Measurements from ENCODE around the gene CHL1. TPM values are rescaled to one million over a fixed set of nuclear protein-coding genes. Genes with fewer than 3 reads are reported as not detected.

The CHL1 gene
- total and polyA plus RNA-seq, 2 experiments from 2014 or later: 1.4 to 1.9 TPM

DNA sequence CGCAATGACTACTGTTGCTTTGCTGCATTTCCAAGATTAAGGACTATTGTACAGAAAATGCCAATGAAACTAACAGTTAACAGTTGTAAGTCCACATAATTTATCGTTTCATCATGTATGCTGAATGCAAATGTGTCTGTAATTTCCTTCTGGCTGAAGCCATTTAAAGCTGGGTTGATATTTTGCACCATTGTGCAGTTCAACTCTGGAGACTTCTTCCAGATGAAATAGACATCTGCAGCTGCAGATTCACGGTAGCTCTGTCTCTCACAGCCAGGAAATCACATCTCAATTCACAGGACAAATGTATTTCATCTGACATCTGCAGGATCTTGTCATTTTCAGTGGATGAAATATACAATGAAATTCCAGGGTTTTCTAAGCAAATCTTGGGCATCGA, 145.4 kb downstream of the CHL1 start:
- no peak overlapping the region for H3K4me3 ChIP-seq
- ATAC-seq (no peak), DNase-seq (ENCODE audit: low spot score) (no peak)
- peaks cover 9% of the 10 kb centered on the region; the same call in 1 of the 2 replicates for H3K4me1 ChIP-seq (ENCODE audit: insufficient read depth)
- peaks cover 15% of the 10 kb centered on the region; the same call in 2 of the 3 replicates for H3K36me3 Mint-ChIP-seq (ENCODE audit: low read depth)
- H2AFZ ChIP-seq: no peak overlapping the region
- H4K20me1 ChIP-seq (replicated peaks; ENCODE audit: insufficient read depth): no peaks in the 10 kb centered on the region
- TF ChIP-seq ETS1 (IDR thresholded peaks at IDR 0.05) (no peak), NANOG (IDR thresholded peaks at IDR 0.05; ENCODE audit: borderline replicate concordance) (no peak), EZH2phosphoT487 (IDR thresholded peaks at IDR 0.05; ENCODE audit: unreplicated experiment) (no peak), JUNB (IDR thresholded peaks at IDR 0.05; ENCODE audit: unreplicated experiment) (no peak), CTCF (conservative IDR thresholded peaks at IDR 0.05; ENCODE audit: low read depth in 2 of 2) (no peak)
- TF ChIP-seq, protein P1, sequence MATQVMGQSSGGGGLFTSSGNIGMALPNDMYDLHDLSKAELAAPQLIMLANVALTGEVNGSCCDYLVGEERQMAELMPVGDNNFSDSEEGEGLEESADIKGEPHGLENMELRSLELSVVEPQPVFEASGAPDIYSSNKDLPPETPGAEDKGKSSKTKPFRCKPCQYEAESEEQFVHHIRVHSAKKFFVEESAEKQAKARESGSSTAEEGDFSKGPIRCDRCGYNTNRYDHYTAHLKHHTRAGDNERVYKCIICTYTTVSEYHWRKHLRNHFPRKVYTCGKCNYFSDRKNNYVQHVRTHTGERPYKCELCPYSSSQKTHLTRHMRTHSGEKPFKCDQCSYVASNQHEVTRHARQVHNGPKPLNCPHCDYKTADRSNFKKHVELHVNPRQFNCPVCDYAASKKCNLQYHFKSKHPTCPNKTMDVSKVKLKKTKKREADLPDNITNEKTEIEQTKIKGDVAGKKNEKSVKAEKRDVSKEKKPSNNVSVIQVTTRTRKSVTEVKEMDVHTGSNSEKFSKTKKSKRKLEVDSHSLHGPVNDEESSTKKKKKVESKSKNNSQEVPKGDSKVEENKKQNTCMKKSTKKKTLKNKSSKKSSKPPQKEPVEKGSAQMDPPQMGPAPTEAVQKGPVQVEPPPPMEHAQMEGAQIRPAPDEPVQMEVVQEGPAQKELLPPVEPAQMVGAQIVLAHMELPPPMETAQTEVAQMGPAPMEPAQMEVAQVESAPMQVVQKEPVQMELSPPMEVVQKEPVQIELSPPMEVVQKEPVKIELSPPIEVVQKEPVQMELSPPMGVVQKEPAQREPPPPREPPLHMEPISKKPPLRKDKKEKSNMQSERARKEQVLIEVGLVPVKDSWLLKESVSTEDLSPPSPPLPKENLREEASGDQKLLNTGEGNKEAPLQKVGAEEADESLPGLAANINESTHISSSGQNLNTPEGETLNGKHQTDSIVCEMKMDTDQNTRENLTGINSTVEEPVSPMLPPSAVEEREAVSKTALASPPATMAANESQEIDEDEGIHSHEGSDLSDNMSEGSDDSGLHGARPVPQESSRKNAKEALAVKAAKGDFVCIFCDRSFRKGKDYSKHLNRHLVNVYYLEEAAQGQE (IDR thresholded peaks at IDR 0.05; ENCODE audit: unreplicated experiment): no peak
- H3K27me3 Mint-ChIP-seq (ENCODE audit: insufficient read depth, low read depth, poor library complexity): no peaks in the 10 kb centered on the region
- no peaks in the 10 kb centered on the region for H3K27me3 ChIP-seq (ENCODE audit: insufficient read depth)
- H3K9me2 ChIP-seq (ENCODE audit: insufficient read depth): no peaks in the 10 kb centered on the region
- no peak overlapping the region for H3K4me2 ChIP-seq
- no peaks in the 10 kb centered on the region for H3K36me3 ChIP-seq (ENCODE audit: insufficient read depth)
- no peaks in the 10 kb centered on the region for H3F3A ChIP-seq (replicated peaks; ENCODE audit: low read depth)
- no peaks in the 10 kb centered on the region for H3K79me2 ChIP-seq (replicated peaks; ENCODE audit: insufficient read depth)
- H3K27ac ChIP-seq (ENCODE audit: low read depth): no peak overlapping the region
- H3K9me3 Mint-ChIP-seq: peaks cover 84% of the 10 kb centered on the region
- H3K4me1 Mint-ChIP-seq: no peaks in the 10 kb centered on the region
- H3K27ac Mint-ChIP-seq: no peak overlapping the region
- no peak overlapping the region for H3K4me3 Mint-ChIP-seq

DNA sequence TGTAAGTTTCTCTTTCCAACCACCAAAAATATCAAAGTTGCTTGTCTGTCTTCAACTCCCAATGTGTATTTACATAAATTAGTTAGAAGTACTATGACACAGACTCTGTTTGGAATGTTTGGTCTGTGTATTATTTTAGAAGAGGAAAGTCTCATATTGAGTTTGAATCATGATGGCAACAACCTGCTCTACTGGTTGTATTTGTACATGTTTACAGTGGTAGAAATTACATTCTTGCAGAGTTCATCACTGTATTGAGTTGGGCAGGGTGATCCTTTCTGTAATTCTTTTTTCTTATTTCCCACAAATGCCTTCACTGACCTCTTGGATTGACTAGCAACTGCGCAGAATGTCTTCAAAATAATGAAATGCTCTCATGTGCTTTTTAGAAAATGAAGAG, 149.6 kb downstream of the CHL1 start:
- H3K27ac ChIP-seq (ENCODE audit: low read depth): no peak overlapping the region
- no peaks in the 10 kb centered on the region for H3K36me3 ChIP-seq (ENCODE audit: insufficient read depth)
- no peak overlapping the region for H3K27ac Mint-ChIP-seq
- peak overlapping the region; percentile 29; the same call in 1 of the 2 replicates for H2AFZ ChIP-seq
- ATAC-seq (no peak), DNase-seq (ENCODE audit: low spot score) (no peak)
- no peak overlapping the region for H3K4me3 Mint-ChIP-seq
- no peak overlapping the region for H3K4me3 ChIP-seq
- H3K36me3 Mint-ChIP-seq (ENCODE audit: low read depth): peaks cover 24% of the 10 kb centered on the region; the same call in 2 of the 3 replicates
- H3K9me3 Mint-ChIP-seq: peaks cover 88% of the 10 kb centered on the region
- H4K20me1 ChIP-seq (replicated peaks; ENCODE audit: insufficient read depth): no peaks in the 10 kb centered on the region
- no peaks in the 10 kb centered on the region for H3K9me2 ChIP-seq (ENCODE audit: insufficient read depth)
- no peaks in the 10 kb centered on the region for H3K27me3 Mint-ChIP-seq (ENCODE audit: insufficient read depth, low read depth, poor library complexity)
- H3K27me3 ChIP-seq (ENCODE audit: insufficient read depth): no peaks in the 10 kb centered on the region
- no peak overlapping the region for H3K4me2 ChIP-seq
- no peaks in the 10 kb centered on the region for H3F3A ChIP-seq (replicated peaks; ENCODE audit: low read depth)
- H3K79me2 ChIP-seq (replicated peaks; ENCODE audit: insufficient read depth): no peaks in the 10 kb centered on the region
- H3K4me1 Mint-ChIP-seq: no peaks in the 10 kb centered on the region
- H3K4me1 ChIP-seq (ENCODE audit: insufficient read depth): peaks cover 9% of the 10 kb centered on the region; the same call in 1 of the 2 replicates
- TF ChIP-seq STAT1 (IDR thresholded peaks at IDR 0.05; ENCODE audit: unreplicated experiment): no peak
- TF ChIP-seq ZNF462 (CRISPR knock-in tag; IDR thresholded peaks at IDR 0.05): no peak
- no peak for TF ChIP-seq ETS1 (IDR thresholded peaks at IDR 0.05)
